K562 (cell line): Measurements from ENCODE around the gene ABHD16A. TPM values are rescaled to one million over a fixed set of nuclear protein-coding genes. Genes with fewer than 3 reads are reported as not detected.

Source experiments
- DLX4 ChIP-seq: fragments of 250-450 bp; sonication (Bioruptor Pico); IDR thresholded peaks from 2 replicates; pipeline ENCODE4 v1.6.1; 2021; ENCODE audit warnings: mild to moderate bottlenecking
- FOXA3 ChIP-seq, 2 experiments: fragments of 450-650 bp in 1 of 2; sonication (generic) in 1 of 2; formaldehyde crosslinking; IDR thresholded peaks in 1 of 2; conservative IDR thresholded peaks in 1 of 2; 2 replicates each; pipeline versions ENCODE4 v1.4.0 to v1.8.0; 2020 to 2022; ENCODE audit warnings: mild to moderate bottlenecking in 2 of 2, missing genetic modification reagents in 1 of 2
- KLF1 ChIP-seq: fragments of 450-650 bp; IDR thresholded peaks from 2 replicates; pipeline ENCODE4 v1.6.1; 2016; ENCODE audit warnings: missing genetic modification characterization, missing compliant biosample characterization
- KLF13 ChIP-seq: fragments of 450-650 bp; IDR thresholded peaks from 2 replicates; pipeline ENCODE4 v1.6.1; 2016; ENCODE audit warnings: missing genetic modification characterization, low read depth, mild to moderate bottlenecking, missing compliant biosample characterization, moderate library complexity, borderline replicate concordance
- MECOM ChIP-seq: fragments of 250-450 bp; sonication (Bioruptor Pico); IDR thresholded peaks from 2 replicates; pipeline ENCODE4 v1.8.0; 2022; ENCODE audit warnings: inconsistent platforms
- MEF2D ChIP-seq: conservative IDR thresholded peaks from 2 replicates; pipeline ENCODE4 v1.6.1; 2016; ENCODE audit warnings: low read depth, missing genetic modification characterization, missing compliant biosample characterization
- POLR2A ChIP-seq: fragments of 450-650 bp; conservative IDR thresholded peaks from 2 replicates; pipeline ENCODE4 v1.6.1; 2016
- POLR2B ChIP-seq: fragments of 450-650 bp; IDR thresholded peaks from 2 replicates; pipeline ENCODE4 v1.6.1; 2018; ENCODE audit warnings: low read depth; ENCODE audit not compliant: partially characterized antibody
- RBM22 ChIP-seq: fragments of 200-400 bp; formaldehyde crosslinking; IDR thresholded peaks from 2 replicates; pipeline ENCODE4 v1.6.1; 2018; ENCODE audit warnings: low read length, low read depth; ENCODE audit not compliant: poor library complexity, severe bottlenecking
- SOX6 ChIP-seq: fragments of 450-650 bp; IDR thresholded peaks from 2 replicates; pipeline ENCODE4 v1.6.1; 2014; ENCODE audit warnings: mild to moderate bottlenecking
- THRA ChIP-seq: fragments of 450-650 bp; IDR thresholded peaks from 2 replicates; pipeline ENCODE4 v1.6.1; 2017; ENCODE audit warnings: mild to moderate bottlenecking, moderate library complexity
- XRCC5 ChIP-seq: fragments of 200-400 bp; formaldehyde crosslinking; IDR thresholded peaks from 2 replicates; pipeline ENCODE4 v1.6.1; 2017; ENCODE audit warnings: low read depth, mild to moderate bottlenecking, low read length
- ZHX1 ChIP-seq: fragments of 150-350 bp; conservative IDR thresholded peaks from 2 replicates; pipeline ENCODE4 v1.6.1; 2014; ENCODE audit warnings: low read length
- ZKSCAN8 ChIP-seq: fragments of 200-800 bp; sonication (Bioruptor generic); IDR thresholded peaks from 2 replicates; pipeline ENCODE4 v1.6.1; 2016; ENCODE audit warnings: missing genetic modification characterization, missing compliant biosample characterization
- ZNF175 ChIP-seq: fragments of 200-800 bp; sonication (Bioruptor generic); IDR thresholded peaks from 2 replicates; pipeline ENCODE4 v1.6.1; 2016; ENCODE audit warnings: low read depth, mild to moderate bottlenecking, missing genetic modification characterization, missing compliant biosample characterization
- ZNF184 ChIP-seq: sonication (generic); formaldehyde crosslinking; IDR thresholded peaks from 2 replicates; pipeline ENCODE4 v1.5.0; 2020; ENCODE audit warnings: missing genetic modification reagents
- ZNF507 ChIP-seq: conservative IDR thresholded peaks from 2 replicates; pipeline ENCODE4 v1.6.1; 2017; ENCODE audit warnings: missing genetic modification characterization, missing compliant biosample characterization
- ZNF668 ChIP-seq: fragments of 250-450 bp; sonication (Bioruptor Pico); IDR thresholded peaks from 2 replicates; pipeline ENCODE4 v1.8.0; 2022; ENCODE audit warnings: mild to moderate bottlenecking, inconsistent platforms
- ZNF740 ChIP-seq, 3 experiments: fragments of 200-800 bp in 1 of 3; sonication (Bioruptor generic) in 1 of 3; sonication (generic) in 1 of 3; formaldehyde crosslinking in 1 of 3; IDR thresholded peaks; 2 replicates each; pipeline versions ENCODE4 v1.6.1 to v1.8.0; 2016 to 2022; ENCODE audit warnings: mild to moderate bottlenecking in 2 of 3, missing compliant biosample characterization in 2 of 3, missing genetic modification characterization in 2 of 3, missing genetic modification reagents in 1 of 3
- polyA plus RNA-seq, 8 experiments: library from polyadenylated mRNA; depleted of rRNA in 4 of 8; stranded (reverse) in 5 of 8; unstranded in 3 of 8; fragments of >200 nt; fragmentation: Nextera tagmentation in 2 of 8; fragmentation: Illumina TruSeq in 1 of 8; extraction: Ambion mirVana in 2 of 8; extraction: Trizol in 1 of 8; gene quantifications; 2 replicates each; pipeline versions ENCODE4 v1.2.1 to v1.2.3, GENCODE V29; 2011 to 2014; ENCODE audit warnings: inconsistent platforms in 1 of 8, missing spikeins in 1 of 8
- total RNA-seq, 7 experiments: library from RNA; depleted of rRNA in 6 of 7; stranded (reverse); fragments of >200 nt in 6 of 7; fragmentation: Illumina TruSeq in 2 of 7; extraction: Trizol in 2 of 7; gene quantifications; 2 replicates each; pipeline versions ENCODE4 v1.2.1 to v1.2.3, GENCODE V29; 2011 to 2021; ENCODE audit warnings: low replicate concordance in 1 of 7
- TF ChIP-seq, protein P1 (sequence below): sonication (generic); formaldehyde crosslinking; IDR thresholded peaks from 2 replicates; pipeline ENCODE4 v1.5.0; 2020; ENCODE audit warnings: missing genetic modification reagents
- TF ChIP-seq, protein P2 (sequence below): fragments of 250-450 bp; sonication (Bioruptor Pico); IDR thresholded peaks from 2 replicates; pipeline ENCODE4 v1.9.0; 2021; ENCODE audit warnings: mild to moderate bottlenecking

Gene ABHD16A
- total and polyA plus RNA-seq, 9 of the 15 experiments (the other 6 are each of a cell fraction or from before 2014, with no cell fraction given): 25.8 to 120 (median 81.6) TPM

- TF ChIP-seq, protein P1, sequence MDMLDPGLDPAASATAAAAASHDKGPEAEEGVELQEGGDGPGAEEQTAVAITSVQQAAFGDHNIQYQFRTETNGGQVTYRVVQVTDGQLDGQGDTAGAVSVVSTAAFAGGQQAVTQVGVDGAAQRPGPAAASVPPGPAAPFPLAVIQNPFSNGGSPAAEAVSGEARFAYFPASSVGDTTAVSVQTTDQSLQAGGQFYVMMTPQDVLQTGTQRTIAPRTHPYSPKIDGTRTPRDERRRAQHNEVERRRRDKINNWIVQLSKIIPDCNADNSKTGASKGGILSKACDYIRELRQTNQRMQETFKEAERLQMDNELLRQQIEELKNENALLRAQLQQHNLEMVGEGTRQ (CRISPR knock-in tag): no peak
- TF ChIP-seq ZNF184 (CRISPR knock-in tag) (no peak), SOX6 (no peak), ZNF175 (no peak), KLF13 (tag) (peak; percentile 26; the same call in 1 of the 2 replicates), POLR2B (peak; percentile 99), MECOM (CRISPR knock-in tag) (no peak), THRA (no peak), ZNF668 (no peak), FOXA3 (CRISPR knock-in tag; conservative IDR thresholded peaks at IDR 0.05 in 1 of 2, IDR thresholded peaks at IDR 0.05 in 1 of 2) (no peak), DLX4 (CRISPR knock-in tag) (no peak), POLR2A (peak; percentile 99), ZNF740 (CRISPR knock-in tag; IDR thresholded peaks at IDR 0.05) (no peak), ZNF740 (tag; IDR thresholded peaks at IDR 0.05) (peak in 1 of 2 experiments; percentile 76; a peak in 2 of 4 replicates), XRCC5 (no peak; the same call in 1 of the 2 replicates), MEF2D (tag) (0 out of 2 replicates have a peak, but pooled peaks have one; percentile 19), ZNF507 (tag) (no peak), ZHX1 (peak; percentile 40; the same call in 1 of the 2 replicates), ZKSCAN8 (CRISPR knock-in tag) (no peak), RBM22 (peak; percentile 49), KLF1 (tag) (peak; percentile 69; the same call in 1 of the 2 replicates)
- TF ChIP-seq, protein P2, sequence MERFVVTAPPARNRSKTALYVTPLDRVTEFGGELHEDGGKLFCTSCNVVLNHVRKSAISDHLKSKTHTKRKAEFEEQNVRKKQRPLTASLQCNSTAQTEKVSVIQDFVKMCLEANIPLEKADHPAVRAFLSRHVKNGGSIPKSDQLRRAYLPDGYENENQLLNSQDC (CRISPR knock-in tag): no peak; the same call in 1 of the 2 replicates
Observed at GRCh38 chr6:31736021-31736767, 33.1 kb upstream of the ABHD16A start, which contains the start of gene CLIC1 (continued).
